ENCODE results near the gene MAGOH. TPM values are rescaled to one million over a fixed set of nuclear protein-coding genes. Genes with fewer than 3 reads are reported as not detected.

The MAGOH gene
- total and polyA plus RNA-seq, 9 of the 15 experiments (the other 6 are each of a cell fraction or from before 2014, with no cell fraction given): 102 to 342 (median 135) TPM

GRCh38 chr1:53220171-53220961 lies 18.0 kb downstream of the MAGOH start, which contains the start of gene CZIB (continued):
- peak; percentile 82 for TF ChIP-seq HLTF (IDR thresholded peaks at IDR 0.05)
- no peak for TF ChIP-seq ZNF384 (IDR thresholded peaks at IDR 0.05; ENCODE audit: low read depth, low read length)
- TF ChIP-seq PML (IDR thresholded peaks at IDR 0.05; ENCODE audit: low read length): peak; percentile 85
- no peak for TF ChIP-seq ZNF224 (CRISPR knock-in tag; IDR thresholded peaks at IDR 0.05)
- TF ChIP-seq FOS (IDR thresholded peaks at IDR 0.05; ENCODE audit: extremely low read depth, insufficient read length): no peak
- no peak for TF ChIP-seq DACH1 (IDR thresholded peaks at IDR 0.05; ENCODE audit: partially characterized antibody)
- TF ChIP-seq BRCA1 (IDR thresholded peaks at IDR 0.05): no peak
- TF ChIP-seq BRCA1 (CRISPR knock-in tag; IDR thresholded peaks at IDR 0.05): no peak
- peak; percentile 26 to 87; a peak in 2 of 4 replicates for TF ChIP-seq NONO (IDR thresholded peaks at IDR 0.05; ENCODE audit: low read depth in 2 of 2, low read length in 1 of 2)
- no peak for TF ChIP-seq RUNX1 (IDR thresholded peaks at IDR 0.05; ENCODE audit: low read depth)
- TF ChIP-seq NCOA6 (IDR thresholded peaks at IDR 0.05): no peak
- no peak for TF ChIP-seq NFIX (CRISPR knock-in tag; IDR thresholded peaks at IDR 0.05; ENCODE audit: low read depth)
- no peak for TF ChIP-seq ZNF347 (CRISPR knock-in tag; IDR thresholded peaks at IDR 0.05; ENCODE audit: low read depth)
- peak; percentile 55 for TF ChIP-seq TEAD4 (IDR thresholded peaks at IDR 0.05; ENCODE audit: low read length)
- no peak for TF ChIP-seq TEAD4 (CRISPR knock-in tag; IDR thresholded peaks at IDR 0.05; ENCODE audit: borderline replicate concordance)
- TF ChIP-seq, protein P1, sequence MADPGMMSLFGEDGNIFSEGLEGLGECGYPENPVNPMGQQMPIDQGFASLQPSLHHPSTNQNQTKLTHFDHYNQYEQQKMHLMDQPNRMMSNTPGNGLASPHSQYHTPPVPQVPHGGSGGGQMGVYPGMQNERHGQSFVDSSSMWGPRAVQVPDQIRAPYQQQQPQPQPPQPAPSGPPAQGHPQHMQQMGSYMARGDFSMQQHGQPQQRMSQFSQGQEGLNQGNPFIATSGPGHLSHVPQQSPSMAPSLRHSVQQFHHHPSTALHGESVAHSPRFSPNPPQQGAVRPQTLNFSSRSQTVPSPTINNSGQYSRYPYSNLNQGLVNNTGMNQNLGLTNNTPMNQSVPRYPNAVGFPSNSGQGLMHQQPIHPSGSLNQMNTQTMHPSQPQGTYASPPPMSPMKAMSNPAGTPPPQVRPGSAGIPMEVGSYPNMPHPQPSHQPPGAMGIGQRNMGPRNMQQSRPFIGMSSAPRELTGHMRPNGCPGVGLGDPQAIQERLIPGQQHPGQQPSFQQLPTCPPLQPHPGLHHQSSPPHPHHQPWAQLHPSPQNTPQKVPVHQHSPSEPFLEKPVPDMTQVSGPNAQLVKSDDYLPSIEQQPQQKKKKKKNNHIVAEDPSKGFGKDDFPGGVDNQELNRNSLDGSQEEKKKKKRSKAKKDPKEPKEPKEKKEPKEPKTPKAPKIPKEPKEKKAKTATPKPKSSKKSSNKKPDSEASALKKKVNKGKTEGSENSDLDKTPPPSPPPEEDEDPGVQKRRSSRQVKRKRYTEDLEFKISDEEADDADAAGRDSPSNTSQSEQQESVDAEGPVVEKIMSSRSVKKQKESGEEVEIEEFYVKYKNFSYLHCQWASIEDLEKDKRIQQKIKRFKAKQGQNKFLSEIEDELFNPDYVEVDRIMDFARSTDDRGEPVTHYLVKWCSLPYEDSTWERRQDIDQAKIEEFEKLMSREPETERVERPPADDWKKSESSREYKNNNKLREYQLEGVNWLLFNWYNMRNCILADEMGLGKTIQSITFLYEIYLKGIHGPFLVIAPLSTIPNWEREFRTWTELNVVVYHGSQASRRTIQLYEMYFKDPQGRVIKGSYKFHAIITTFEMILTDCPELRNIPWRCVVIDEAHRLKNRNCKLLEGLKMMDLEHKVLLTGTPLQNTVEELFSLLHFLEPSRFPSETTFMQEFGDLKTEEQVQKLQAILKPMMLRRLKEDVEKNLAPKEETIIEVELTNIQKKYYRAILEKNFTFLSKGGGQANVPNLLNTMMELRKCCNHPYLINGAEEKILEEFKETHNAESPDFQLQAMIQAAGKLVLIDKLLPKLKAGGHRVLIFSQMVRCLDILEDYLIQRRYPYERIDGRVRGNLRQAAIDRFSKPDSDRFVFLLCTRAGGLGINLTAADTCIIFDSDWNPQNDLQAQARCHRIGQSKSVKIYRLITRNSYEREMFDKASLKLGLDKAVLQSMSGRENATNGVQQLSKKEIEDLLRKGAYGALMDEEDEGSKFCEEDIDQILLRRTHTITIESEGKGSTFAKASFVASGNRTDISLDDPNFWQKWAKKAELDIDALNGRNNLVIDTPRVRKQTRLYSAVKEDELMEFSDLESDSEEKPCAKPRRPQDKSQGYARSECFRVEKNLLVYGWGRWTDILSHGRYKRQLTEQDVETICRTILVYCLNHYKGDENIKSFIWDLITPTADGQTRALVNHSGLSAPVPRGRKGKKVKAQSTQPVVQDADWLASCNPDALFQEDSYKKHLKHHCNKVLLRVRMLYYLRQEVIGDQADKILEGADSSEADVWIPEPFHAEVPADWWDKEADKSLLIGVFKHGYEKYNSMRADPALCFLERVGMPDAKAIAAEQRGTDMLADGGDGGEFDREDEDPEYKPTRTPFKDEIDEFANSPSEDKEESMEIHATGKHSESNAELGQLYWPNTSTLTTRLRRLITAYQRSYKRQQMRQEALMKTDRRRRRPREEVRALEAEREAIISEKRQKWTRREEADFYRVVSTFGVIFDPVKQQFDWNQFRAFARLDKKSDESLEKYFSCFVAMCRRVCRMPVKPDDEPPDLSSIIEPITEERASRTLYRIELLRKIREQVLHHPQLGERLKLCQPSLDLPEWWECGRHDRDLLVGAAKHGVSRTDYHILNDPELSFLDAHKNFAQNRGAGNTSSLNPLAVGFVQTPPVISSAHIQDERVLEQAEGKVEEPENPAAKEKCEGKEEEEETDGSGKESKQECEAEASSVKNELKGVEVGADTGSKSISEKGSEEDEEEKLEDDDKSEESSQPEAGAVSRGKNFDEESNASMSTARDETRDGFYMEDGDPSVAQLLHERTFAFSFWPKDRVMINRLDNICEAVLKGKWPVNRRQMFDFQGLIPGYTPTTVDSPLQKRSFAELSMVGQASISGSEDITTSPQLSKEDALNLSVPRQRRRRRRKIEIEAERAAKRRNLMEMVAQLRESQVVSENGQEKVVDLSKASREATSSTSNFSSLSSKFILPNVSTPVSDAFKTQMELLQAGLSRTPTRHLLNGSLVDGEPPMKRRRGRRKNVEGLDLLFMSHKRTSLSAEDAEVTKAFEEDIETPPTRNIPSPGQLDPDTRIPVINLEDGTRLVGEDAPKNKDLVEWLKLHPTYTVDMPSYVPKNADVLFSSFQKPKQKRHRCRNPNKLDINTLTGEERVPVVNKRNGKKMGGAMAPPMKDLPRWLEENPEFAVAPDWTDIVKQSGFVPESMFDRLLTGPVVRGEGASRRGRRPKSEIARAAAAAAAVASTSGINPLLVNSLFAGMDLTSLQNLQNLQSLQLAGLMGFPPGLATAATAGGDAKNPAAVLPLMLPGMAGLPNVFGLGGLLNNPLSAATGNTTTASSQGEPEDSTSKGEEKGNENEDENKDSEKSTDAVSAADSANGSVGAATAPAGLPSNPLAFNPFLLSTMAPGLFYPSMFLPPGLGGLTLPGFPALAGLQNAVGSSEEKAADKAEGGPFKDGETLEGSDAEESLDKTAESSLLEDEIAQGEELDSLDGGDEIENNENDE (IDR thresholded peaks at IDR 0.05; ENCODE audit: low read depth, low read length): no peak
- no peak for TF ChIP-seq E2F5 (CRISPR knock-in tag; IDR thresholded peaks at IDR 0.05)

Measured in K562 (cell line).